ENCODE measurements around the gene CYB561D2.

DNA sequence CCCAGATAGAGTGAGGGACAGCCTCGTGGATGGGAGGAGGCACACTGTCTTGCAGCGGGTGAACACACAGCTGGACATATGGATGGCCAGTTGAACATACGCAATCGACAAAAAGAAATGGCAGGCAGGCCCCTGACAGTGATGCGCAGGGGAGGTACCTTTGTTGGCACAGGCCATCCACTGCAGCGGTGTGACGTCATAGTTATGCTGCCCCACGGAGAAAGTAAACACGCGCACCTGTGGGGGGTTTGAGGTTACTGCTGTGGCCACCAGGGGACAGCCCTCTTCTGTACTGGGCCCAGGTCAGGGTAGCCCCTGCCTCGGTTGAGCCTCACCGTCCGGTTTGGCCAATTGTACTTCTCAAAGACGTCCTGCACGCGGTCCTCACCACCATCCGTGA, 28.1 kb downstream of the CYB561D2 start:
- TF ChIP-seq EP300 (IDR thresholded peaks at IDR 0.05) (no peak), POLR2AphosphoS5 (IDR thresholded peaks at IDR 0.05) (no peak)

Data from upper lobe of left lung (tissue), 4 donors.